Measurements from ENCODE around the gene MRPL28.
A peak's percentile ranks its signal among the peaks of the same experiment; 100 is the strongest.
"Not testable (repeated sequence)": the region's sequence is repeated elsewhere in the genome, so short reads cannot be mapped to it uniquely, and the experiment has no call there.

Gene MRPL28

GRCh38 chr16:359067-359763, 11.1 kb downstream of the MRPL28 start:
- DNase-seq = no peak

DNA sequence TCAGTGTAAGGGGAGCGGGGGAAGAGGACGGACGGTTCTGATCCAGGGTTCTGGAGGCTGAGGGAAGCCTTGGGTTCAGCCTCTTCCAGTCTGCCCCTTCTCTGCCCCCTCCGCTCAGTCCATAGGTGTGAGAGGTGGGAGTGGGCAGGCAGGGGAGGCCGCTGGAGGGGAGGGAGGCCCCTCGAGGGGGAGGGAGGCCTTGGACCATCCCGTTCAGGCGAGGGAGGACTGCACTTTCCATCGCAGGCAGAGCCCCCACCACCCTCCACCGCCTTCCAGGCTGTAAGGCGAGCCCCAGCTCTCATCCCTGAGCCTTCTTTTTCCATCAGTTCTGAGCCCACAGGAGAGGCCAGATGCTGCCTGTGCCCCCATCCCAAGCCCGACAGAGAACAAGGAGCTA, 13.6 kb downstream of the MRPL28 start:
- no peak for DNase-seq

DNA sequence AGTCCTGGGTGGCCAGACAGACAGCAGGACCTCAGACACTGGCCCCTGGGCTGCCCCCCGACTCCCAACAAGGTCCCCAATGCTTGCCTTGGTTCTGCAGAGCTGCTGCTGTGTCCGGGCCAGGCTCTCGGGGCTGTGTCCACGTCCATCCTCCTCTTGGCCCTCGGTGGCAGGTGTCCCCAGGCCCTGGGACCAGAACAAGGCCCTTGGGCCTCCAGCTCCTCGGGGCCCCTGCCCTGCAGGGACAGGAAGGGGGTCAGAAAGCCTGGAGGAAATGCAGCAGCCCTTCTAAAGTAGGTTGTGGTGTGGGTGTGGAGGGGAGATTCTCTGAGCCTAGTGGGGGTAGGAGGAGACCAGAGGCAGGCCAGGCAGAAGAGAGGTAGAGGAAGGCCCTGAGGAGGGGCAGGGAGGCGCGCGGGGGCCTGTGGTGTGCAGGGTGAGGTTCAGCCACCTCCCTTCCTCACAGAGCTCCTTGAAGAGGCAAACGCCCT, 15.3 kb downstream of the MRPL28 start:
- DNase-seq = peak; percentile 49 to 74

GRCh38 chr16:354291-354881, 16.0 kb downstream of the MRPL28 start:
- no peak for DNase-seq

GRCh38 chr16:353404-354290, 16.7 kb downstream of the MRPL28 start:
- DNase-seq = no peak

DNA sequence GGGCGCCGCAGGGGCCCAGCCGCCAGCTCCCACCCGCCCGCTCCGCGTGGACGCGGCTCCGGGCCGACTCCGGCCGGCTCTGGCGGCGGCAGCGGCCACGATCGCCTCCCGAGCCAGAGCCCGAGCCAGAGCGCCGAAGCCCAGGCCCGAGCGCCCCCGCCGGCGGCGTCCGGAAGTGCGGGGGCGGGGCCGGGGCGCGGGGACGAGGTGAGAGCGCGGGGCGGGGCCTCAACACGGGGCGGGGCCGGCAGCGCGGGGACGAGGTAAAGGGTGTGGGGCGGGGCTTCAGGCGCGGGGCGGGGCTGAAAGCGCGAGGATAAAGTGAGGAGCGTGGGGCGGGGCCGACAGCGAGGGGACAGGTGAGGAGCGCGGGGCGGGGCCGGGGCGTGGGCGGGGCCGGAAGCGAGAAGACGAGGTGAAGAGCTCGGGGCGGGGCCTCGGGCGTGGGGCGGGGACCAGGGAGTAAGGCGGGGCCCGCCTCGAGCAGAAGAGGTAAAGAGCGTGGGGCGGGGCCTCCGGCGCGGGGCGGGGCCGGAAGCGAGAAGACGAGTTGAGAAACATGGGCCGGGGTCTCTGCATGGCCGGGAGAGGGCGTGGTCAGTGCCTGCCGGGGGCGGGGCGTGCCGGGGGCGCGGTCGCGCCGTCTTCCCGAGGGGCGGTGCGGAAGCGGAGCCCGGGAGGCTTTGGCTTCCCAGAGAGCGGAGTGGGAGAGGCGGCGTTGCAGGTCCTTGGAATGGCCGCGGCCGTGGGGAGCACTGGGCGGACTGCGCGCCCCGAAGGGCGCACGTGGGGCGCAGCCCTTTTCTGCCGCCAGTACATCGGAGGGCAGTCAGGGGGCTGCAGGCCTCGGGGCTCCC, 17.6 kb downstream of the MRPL28 start, which contains the start of gene AXIN1:
TSS of gene AXIN1 (minus strand) at position 177 of the 857 bp plus-strand sequence. CDS start 5,698 bp downstream, outside the sequence.
- DNase-seq = peak; percentile 100

DNA sequence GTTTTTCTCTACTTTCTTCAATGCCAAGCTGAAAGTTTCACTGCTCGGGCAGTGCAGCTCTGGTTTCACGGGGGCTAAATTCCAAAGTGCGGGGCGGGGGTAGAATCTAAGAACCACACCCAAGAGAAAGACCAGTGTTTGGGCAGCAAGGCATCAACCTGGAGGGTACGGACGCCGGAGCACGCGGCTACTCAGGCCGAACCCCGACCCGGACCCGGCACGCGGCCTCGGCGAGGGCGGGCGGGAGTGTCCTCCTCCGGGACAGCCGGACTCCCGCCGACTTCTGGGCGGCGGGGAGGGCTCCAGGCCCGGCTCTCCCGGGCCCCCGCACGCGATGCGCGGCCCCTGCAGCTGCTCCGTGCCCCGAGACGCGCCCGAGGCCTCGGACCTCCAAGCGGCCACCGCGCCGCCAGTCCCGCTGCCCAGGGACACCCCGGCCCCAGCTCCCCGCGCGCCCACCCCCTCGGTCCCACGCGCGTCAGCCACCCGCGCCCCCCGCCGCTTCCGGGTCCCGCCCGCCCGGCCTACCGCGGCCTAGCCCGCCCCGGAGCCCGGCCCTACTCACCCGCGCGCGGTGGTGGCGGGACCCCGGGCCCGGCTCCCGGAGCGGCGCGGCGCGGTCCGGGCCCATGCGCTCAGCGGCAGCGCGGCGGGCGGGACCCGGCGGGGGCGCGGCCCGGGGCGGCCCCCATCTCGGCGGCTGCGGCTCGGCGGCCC, 18.4 kb downstream of the MRPL28 start:
- DNase-seq = peak in 1 of 2 donors; percentile 47

DNA sequence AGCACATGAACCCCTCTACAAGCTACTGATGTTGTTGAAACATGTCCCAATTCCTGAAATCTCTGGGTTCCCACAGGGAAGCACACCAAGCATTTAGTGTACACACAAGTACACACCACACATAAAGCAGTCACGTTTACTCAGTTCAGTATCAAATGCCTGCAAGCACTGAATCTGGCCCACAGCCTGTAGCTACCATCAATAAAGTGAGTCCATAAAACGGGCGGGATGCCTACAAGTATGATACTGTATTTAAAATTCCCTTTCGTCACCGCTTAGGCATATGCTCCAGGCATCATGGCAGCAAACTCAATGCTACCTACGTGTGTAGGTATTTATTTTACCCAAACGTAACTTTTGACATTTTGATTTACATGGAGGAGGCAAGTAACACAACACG, 20.1 kb downstream of the MRPL28 start:
- DNase-seq = no peak

- DNase-seq = no peak
Observed at GRCh38 chr16:349211-349610, 21.1 kb downstream of the MRPL28 start.

GRCh38 chr16:348495-348894, 21.8 kb downstream of the MRPL28 start:
- DNase-seq = not testable (repeated sequence)

- DNase-seq = no peak
Observed at GRCh38 chr16:347203-347602, 23.1 kb downstream of the MRPL28 start.

GRCh38 chr16:346587-346986, 23.8 kb downstream of the MRPL28 start:
- DNase-seq = no peak

- DNase-seq = no peak
Observed at GRCh38 chr16:345772-346171, 24.6 kb downstream of the MRPL28 start.

DNA sequence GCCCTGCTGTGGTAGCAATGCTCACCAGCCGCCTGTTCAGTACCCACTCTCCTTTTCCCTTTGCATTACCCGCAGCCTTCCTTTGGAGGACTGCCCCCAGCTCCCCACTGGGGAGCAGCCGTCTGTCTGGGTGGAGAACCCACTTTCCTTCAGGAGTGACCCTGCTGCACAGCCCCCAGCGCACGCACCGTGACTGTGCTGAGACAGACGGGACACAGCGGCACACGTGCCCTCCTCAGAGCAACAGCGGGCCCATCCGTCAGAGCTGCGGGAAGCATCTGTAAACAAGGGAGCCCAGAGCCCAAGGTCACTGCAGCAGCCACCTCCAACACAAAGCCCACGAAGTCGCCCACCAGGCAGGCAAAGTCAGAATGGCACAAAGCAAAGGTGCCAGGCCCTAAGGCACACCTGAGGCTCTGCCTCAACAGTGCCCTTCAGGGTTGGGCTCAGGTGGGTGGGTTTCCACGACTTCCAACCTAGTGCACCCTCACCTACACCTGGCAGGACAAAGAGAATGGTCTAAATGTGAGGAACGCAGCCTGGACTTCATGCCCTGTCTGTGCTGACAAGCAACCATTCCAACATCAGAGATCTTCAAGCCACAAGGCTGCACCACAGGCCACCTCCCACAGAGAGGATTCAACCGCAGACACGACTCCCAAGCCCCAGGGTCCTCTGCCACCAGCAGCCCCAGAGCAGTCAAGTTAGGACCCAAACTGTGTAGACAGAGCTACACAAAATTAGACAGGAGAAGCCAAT, 27.7 kb downstream of the MRPL28 start:
- no peak for DNase-seq

DNA sequence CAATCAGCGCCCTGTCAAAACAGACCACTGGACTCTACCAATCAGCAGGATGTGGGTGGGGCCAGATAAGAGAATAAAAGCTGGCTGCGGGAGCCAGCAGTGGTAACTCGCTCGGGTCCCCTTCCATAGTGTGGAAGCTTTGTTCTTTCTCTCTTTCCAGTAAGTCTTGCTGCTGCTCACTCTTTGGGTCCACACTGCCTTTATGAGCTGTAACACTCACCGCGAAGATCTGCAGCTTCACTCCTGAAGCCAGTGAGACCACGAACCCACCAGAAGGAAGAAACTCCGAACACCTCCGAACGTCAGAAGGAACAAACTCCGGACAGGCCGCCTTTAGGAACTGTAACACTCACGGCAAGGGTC, 28.4 kb downstream of the MRPL28 start:
- not testable (repeated sequence) for DNase-seq

GRCh38 chr16:341095-341973, 29.0 kb downstream of the MRPL28 start:
- not testable (repeated sequence) for DNase-seq

DNA sequence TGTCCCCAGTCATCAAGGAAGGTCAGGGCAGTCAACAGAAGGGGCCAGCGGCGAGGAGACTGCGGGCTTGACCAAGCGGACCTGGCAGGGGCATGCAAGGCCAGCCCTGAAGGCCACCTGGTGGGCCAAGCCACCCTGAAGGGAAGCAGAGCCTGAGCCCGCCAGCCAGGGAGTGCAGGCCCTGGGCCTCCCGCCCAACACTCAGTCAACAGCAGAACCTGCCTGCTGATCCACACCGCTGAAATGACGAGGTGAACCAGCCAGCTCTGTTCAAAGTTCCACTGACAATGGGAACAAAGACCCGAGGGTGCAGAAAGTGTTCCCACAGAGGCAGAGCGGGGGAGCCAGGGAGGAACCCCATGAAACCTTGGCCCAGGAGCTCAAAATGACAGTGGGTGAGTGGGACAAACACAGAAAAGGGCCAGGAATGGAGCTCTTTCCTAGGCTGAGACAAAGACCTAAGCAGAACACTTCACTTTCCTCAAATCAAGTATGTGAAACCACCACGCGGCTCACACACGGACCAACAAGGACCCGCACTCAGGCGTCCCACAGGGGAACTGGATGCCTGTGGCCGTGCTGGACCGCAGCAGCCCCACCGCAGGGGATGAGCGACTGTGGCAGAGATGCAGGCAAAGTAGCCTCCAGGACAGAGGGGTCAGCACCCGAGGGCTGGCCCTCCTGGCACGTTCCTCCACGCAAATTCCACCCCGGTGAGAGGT, 29.8 kb downstream of the MRPL28 start:
- no peak for DNase-seq

DNA sequence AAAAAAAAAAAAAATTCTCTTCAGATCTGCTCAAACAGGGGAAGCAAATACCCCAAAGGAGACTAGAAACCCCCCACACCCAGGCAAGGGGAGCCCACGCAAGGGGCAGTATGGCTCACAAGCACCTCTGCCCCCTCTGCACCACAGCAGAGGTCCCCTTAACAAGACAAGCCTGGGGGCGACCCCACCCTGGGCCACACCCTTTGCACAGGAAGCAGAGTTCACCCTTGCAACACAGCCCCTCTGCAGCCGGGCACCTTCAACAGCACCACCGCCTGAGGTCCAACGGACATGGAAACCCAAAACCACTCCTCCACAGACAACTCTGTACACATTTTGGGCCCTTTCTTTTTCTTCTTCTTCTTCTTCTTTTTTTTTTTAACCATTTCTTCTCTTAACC, 30.7 kb downstream of the MRPL28 start:
- no peak for DNase-seq

- DNase-seq = no peak
Observed at GRCh38 chr16:337975-338575, 32.3 kb downstream of the MRPL28 start.

All from CD4-positive, alpha-beta T cell treated with Interferon alpha-2 for 1 hour (primary cell).